NCI-H345 treated with DMSO at 0.1 percent for 48 hours (cell line): Measurements from ENCODE around the gene ARHGDIA.

Experiments
- DNase-seq: peaks from one replicate; lab custom pipeline; 2025; ENCODE audit not compliant: unreplicated experiment; lab: John Stamatoyannopoulos, UW

ARHGDIA gene

GRCh38 chr17:81828656-81829055, 42.5 kb downstream of the ARHGDIA start:
- no peak for DNase-seq

- no peak for DNase-seq
Observed at GRCh38 chr17:81825841-81826466, 45.2 kb downstream of the ARHGDIA start.

GRCh38 chr17:81824595-81824994, 46.5 kb downstream of the ARHGDIA start:
- no peak for DNase-seq

GRCh38 chr17:81823820-81824550, 47.2 kb downstream of the ARHGDIA start:
- DNase-seq, result no peak

GRCh38 chr17:81822996-81823819, 47.9 kb downstream of the ARHGDIA start:
- DNase-seq, result no peak

GRCh38 chr17:81822312-81822637, 48.9 kb downstream of the ARHGDIA start:
- DNase-seq, result no peak

- DNase-seq, result peak; percentile 36
Observed at GRCh38 chr17:81821603-81822311, 49.4 kb downstream of the ARHGDIA start.

GRCh38 chr17:81821147-81821546, 50.0 kb downstream of the ARHGDIA start:
- no peak for DNase-seq

GRCh38 chr17:81819708-81820107, 51.4 kb downstream of the ARHGDIA start:
- DNase-seq, result no peak

- DNase-seq, result no peak
Observed at GRCh38 chr17:81817758-81818147, 53.4 kb downstream of the ARHGDIA start.
